Uterus (tissue), 2 donors: ENCODE results near the gene ID2.

Experiments used
- CTCF ChIP-seq, 4 experiments: fragments of 200-600 bp in 2 of 4; fragments of 450-650 bp in 2 of 4; sonication (generic) in 2 of 4; IDR thresholded peaks; one replicate each; pipeline ENCODE4 v1.5.1; 2016 to 2019; ENCODE audit warnings: antibody characterized with exemption in 4 of 4, mild to moderate bottlenecking in 2 of 4, moderate library complexity in 1 of 4
- POLR2A ChIP-seq, 2 donors: fragments of 450-650 bp; IDR thresholded peaks; one replicate each; pipeline ENCODE4 v1.6.1; 2016; ENCODE audit warnings: antibody characterized with exemption in 2 of 2, mild to moderate bottlenecking in 1 of 2, moderate library complexity in 1 of 2

DNA sequence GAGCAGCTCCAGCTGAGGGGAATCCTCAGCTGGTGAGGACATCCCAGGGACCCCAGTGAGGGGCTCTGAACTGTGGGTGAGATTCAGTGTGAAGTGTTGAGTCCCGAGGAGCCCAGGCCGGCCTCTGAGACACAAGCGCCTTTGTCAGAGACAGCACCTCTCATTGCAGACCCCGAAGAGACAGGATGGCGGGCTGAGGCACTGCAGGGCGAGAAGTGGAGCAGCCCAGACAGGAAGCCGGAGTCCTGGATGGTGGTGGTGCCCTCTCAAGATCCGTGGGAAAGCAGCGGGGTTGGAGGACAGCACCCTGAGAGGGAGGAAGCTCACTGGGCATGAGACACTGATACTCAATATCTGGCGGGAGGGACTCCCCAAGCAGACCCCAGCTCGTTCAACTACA is 49.1 kb upstream of the ID2 start:
- TF ChIP-seq POLR2A (IDR thresholded peaks at IDR 0.05) = no peak
- TF ChIP-seq CTCF (IDR thresholded peaks at IDR 0.05) = no peak
